NCI-H510A (cell line): ENCODE measurements around the gene LSP1.
"Not testable (repeated sequence)": the region's sequence is repeated elsewhere in the genome, so short reads cannot be mapped to it uniquely, and the experiment has no call there.

ENCODE experiments used
- DNase-seq: peaks from one replicate; lab custom pipeline; 2025; lab: John Stamatoyannopoulos, UW

LSP1 gene, protein sequence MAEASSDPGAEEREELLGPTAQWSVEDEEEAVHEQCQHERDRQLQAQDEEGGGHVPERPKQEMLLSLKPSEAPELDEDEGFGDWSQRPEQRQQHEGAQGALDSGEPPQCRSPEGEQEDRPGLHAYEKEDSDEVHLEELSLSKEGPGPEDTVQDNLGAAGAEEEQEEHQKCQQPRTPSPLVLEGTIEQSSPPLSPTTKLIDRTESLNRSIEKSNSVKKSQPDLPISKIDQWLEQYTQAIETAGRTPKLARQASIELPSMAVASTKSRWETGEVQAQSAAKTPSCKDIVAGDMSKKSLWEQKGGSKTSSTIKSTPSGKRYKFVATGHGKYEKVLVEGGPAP

DNA sequence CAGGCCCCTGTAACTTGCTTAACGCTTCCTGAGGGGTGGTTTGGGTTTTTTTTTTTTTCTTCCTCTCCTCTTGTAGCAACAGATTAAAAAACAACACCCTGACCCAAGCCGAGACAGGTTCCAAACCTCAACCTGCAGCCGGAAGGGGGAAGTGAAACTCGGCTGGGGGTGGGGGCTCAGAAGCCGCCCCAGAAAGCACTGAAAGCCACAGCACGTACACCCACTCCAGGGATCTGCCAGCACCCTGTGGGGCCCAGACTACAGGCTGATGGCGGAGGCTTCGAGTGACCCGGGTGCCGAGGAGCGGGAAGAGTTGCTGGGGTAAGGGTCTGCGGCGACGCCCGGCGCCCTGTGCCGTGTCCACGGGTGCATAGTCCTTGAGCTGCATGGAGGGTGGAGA lies at the start of gene LSP1:
Gene LSP1, plus strand, starts transcription at position 208 of the 400 bp plus-strand sequence. Its CDS starts 61 bp downstream, at position 269.
- DNase-seq = no peak

DNA sequence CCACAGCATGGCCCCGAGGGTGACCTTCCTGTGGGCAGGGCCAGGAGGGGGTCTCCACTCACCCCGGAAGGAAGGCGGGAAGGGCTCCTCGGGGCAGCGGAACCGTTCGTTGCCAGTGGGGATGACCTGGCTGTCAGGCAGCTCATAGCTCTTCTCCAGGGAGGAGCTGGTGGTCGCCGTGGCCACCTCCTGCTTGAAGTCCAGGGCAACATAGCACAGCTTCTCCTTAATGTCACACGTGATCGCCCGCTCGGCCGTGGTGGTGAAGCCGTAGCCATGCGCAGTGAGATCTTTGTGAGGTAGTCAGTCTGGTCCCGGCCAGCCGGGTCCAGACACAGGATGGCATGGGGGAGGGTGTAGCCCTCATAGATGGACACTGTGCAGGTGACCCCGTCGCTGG lies 49.6 kb upstream of the LSP1 start:
- DNase-seq = no peak

DNA sequence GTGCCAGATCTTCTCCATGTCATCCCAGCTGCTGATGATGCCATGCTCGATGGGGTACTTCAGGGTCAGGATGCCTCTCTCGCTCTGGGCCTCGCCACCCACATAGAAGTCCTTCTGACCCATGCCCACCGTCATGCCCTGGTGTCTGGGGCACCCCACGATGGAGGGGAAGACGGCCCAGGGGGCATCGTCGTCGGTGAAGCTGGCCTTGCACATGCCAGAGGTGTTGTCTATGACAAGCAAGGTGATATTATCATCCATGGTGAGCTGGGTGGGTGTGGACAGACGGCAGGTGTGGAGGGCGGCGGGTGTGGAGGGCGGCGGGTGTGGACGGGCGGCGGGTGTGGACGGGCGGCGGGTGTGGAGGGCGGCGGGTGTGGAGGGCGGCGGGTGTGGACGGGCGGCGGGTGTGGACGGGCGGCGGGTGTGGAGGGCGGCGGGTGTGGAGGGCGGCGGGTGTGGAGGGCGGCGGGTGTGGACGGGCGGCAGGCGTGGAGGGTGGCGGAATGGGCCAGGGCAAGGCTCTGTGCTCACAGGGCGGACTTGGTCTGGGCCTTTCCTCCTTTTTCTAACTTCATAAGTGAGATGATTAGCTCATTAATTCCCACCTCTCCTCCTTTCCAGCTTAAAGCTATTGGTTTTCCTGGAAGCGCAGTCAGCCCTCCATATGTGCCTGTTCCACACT lies 48.9 kb upstream of the LSP1 start:
- DNase-seq = not testable (repeated sequence)

DNA sequence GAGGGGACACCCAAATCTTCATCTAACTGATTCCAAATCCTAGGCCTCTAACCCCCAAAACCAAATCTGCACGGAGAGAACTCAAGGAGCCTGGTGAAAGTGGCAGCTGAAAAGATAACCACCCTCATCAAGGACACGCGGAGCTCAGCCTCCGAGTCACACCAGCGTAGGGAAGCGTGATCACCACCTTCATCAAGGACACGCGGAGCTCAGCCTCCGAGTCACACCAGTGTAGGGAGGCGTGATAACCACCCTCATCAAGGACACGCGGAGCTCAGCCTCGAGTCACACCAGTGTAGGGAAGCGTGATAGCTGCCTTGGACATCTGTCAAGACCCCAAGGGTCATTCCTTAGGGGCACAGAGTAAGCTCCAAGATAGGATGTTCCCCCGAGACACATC lies 47.4 kb upstream of the LSP1 start:
- no peak for DNase-seq

DNA sequence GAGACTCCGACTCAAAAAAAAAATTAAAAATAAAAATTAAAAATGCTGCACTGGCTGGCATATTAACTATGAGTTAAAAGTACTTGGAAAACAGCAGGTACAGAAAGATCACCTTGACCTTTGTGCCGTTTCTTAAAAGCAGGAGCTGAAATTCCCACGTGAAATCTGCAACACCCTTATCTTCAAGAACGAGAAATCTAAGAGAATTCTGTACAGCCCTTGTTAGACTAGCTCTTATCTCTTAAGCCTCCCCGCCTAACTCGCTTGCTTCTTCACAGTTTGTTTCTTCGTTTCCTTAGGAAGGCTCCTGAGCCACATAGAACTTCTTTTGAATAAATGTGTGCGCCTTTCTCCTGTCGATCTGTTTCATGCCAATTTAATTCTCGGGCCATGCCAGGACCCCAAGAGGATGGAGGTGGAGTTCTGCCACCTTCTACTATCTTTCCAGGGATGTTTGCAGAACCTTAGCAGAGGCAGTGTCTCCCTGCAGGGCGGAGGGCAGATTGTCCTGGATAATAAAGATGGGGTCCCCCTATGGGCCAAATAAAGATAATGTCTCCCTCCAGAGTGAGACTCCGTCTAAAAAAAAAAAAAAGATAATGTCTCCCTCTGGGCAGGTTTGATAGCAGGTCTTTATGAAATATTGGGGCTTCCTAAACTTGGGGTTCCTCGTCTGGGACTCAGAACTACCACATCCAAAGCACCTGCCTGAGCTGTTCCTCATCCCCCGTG lies 45.5 kb upstream of the LSP1 start:
- DNase-seq = no peak

DNA sequence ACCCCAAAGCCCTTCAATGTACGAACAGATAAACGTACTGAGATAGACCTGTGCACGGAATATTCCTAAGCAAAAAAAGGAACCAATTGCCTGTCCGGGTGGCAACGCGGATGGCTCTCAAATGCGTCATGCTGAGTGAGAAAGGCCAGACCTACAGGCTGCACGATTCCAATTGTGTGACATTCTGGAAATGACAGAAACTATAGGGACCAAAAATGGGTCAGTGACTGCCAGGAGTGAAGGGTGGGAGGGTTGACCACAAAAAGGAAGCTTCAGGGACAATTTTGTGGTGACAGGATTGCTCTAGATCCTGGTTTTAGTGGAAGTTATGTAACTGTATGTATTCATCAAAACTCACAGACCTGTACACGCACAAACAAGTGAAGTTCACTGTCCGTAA lies 42.1 kb upstream of the LSP1 start:
- DNase-seq = no peak

DNA sequence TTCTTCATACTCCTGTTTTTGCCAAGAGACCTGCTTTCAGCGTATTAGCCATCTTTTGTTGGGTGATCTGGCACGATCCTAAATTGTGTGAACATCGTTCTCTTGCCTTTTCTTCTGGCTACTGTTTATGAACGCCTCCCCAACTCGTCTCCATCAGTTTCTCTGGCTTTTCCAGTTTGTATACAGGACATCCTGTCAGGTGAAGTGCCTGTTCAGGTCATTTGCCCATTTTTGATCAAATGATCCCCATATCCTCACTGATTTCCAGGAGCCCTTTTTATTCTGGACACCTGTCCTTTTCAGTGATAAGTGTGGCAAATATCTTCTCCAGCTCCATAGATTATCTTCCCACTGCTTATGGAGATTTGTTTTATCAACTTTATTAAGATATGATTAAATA lies 40.6 kb upstream of the LSP1 start:
- DNase-seq = no peak

DNA sequence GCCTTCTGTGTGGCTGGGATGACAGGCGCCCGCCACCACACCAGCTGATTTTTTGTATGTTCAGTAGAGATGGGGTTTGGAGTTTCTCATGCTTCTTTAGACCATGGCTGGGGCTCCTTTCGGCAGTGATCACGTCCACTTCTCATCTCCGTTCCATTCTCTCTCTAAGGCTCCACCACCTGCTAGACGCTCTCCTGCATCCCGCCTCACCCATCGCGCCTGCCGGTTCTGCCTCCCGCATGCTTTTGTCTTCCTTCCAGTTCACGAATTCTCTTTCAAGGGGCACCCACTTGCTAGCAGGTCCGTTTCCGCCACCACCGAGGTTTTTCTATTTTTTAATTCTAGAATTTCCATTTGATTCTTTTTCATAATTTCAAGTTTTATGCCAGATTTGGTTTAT lies 40.1 kb upstream of the LSP1 start:
- no peak for DNase-seq

DNA sequence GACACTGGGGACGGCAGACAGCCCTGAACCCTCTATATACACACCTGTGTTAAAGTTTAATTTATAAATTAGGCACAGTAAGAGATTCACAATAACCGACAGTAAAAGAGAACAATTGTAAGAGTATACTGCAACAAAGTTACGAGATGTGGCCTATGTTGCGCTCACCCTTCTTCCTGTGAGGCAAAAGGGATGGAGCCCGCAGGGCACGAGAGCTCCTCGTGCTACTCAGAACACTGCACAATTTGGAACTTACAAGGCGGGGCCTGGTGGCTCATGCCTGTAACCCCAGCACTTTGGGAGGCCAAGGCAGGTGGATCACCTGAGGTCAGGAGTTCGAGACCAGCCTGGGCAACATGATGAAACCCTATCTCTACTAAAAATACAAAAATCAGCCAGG lies 39.5 kb upstream of the LSP1 start:
- not testable (repeated sequence) for DNase-seq

DNA sequence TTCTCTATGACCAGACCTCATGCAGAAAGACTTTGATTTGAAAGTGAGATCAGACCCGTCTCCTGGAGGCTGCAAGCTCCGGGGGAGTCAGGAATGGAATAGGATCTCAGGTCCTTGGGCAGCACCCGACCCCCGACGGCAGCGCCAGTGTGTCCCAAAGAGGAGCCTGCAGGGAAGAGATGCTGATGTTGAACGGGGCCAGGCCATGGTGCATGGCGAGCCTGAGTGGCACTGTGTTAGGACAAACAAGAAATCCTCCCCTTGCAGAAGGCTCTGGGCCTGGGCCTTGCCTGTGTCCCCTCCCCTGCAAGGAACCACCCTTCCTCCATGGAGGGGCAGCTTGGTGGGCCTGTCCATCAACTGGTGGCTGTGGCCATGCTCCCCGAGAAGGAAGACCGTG lies 38.2 kb upstream of the LSP1 start:
- no peak for DNase-seq

DNA sequence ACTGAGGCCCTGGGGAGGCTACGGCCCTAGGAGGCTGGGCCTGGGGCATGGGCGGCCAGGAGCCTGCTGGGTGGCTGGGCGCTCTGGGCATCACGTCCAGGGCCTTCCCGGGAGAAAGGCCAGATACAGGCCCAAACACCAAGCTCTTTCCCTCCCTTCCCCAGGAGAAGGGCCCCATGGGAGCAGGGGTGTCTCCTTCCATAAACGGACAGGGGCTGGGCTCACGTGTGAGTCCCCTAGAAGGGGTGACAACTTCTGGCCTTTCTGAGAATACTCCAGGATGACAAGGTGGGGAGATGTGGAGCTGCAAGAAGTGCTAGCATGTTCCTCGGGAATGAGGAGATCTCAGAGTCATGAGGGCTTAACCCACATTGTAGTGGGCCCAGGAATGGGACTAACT lies 37.6 kb upstream of the LSP1 start:
- DNase-seq = no peak

DNA sequence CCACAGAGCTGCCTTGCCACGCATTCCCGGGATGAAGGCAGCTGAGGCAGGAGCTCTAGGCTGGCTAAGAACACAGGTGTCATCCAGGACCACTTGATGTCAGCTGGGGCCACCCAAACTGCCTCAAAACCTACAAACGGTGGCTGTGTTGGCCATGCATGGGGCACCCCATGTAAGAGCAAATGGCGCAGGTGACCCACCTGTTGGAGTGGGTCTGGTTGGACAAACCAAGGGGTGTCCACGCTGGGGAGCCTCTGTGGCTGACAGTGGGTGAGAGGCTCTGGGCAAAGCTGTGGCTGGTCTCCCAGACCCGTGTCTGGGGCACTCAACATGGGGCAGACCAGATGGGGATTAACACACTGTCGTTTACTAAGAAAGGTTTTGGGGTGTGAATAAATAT lies 37.1 kb upstream of the LSP1 start:
- no peak for DNase-seq

DNA sequence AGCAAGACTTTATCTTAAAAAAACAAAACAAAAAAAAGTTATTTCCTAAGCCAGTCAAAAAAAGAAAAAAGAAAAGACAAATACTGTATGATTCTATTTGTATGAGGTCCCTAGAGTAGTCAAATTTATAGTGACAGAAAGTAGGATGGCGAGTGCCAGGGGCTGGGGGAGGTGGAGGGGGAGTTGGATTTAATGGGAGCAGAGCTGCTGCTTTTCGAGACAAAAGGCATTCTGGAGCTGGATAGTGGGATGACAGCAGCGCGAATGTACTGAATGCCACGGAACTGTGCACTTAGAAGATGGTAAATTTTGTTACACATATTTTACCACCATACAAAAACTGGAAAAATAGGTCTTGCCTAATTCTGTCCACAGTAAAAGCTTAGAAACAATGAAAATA lies 35.9 kb upstream of the LSP1 start:
- no peak for DNase-seq

DNA sequence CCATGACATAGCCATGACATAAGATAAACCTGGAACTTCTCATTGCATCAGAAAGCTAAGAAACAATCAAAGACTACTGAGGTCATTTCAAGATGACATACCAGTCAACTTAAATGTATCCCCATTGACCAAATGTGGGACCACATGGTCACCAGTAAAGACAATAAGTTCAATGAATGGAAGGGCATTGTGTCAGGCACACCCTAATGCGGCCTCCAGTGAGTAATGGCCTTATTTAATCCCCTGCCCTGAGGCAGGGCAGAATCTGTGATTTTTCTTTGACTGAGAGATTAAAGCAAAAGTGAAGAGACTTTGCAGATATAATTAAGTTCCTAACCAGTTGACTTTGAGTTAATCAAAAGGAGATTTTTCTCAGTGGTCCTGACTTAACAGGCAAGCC lies 35.4 kb upstream of the LSP1 start:
- no peak for DNase-seq

DNA sequence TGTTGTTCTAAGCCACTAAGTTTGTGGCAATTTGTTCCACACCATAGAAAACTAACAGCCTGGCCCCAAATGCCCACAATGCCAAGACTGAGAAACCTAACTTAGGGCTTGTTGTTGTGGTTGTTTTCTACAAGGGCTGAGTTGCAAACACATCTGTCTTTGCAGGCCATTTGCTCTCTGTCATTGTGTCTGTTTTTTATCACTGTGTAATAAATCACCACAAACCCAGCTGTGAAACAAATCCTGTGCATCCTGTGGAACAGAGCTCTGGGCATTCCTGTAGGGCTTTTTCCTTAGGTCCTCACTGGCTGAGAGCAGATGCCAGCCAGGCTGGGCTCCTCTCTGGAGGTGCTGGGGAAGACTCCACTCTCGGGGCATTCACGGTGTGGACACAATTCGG lies 33.8 kb upstream of the LSP1 start:
- DNase-seq = no peak

DNA sequence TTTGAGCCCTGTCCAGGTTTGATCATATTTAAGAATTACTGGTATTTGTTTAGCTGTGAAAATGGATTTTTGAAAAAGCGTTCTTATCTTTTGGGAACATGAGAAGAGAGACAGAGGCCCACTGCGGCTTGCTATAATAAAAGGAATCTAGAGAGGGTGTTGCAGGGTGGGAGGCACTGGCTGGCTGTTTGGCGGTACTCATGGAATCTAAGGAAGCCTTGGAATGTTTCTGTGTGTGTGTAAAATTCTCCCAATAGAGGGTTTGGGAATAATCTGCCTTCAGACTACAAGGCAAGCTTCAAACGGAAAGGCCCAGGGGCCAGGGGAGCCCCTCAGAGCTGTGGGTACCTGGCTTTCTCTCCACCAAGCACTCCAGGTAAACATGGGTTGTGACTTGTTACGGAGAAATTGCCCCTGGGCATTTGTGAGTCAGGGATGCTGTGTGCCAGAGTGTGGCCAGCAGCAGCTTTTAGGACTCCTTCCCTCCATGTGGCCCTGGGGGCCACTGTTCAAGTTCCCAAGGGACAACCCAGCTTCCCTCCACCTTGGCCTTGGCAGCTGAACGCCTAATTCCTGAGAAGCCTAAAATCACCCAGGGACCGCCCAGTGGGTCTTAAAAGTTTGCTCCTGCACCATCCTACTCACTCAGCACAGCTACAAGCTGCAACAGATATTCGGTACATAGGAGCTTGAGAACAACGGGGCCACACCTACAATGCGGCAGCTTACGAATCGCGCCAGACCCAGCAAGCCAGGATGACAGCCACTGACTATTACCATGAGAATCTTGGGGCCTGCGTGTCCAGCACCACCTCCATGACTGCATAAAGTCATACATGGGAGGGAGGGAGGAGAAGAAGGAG lies 32.2 kb upstream of the LSP1 start:
- no peak for DNase-seq

DNA sequence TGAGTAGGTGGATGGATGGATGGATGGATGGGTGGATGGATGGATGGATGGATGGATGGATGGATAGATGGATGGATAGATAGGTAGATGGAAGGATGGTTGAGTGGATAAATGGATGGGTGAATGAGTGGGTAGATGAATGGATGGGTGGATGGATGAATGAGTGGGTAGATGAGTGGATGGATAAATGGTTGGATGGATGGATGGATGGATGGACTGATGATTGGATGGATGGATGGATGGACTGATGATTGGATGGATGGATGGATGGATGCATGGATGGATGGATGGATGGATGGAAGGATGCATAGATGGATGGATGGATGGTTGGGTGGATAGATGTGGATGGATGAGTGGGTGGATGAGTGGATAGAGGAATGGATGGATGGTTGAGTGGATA lies 31.3 kb upstream of the LSP1 start:
- no peak for DNase-seq

DNA sequence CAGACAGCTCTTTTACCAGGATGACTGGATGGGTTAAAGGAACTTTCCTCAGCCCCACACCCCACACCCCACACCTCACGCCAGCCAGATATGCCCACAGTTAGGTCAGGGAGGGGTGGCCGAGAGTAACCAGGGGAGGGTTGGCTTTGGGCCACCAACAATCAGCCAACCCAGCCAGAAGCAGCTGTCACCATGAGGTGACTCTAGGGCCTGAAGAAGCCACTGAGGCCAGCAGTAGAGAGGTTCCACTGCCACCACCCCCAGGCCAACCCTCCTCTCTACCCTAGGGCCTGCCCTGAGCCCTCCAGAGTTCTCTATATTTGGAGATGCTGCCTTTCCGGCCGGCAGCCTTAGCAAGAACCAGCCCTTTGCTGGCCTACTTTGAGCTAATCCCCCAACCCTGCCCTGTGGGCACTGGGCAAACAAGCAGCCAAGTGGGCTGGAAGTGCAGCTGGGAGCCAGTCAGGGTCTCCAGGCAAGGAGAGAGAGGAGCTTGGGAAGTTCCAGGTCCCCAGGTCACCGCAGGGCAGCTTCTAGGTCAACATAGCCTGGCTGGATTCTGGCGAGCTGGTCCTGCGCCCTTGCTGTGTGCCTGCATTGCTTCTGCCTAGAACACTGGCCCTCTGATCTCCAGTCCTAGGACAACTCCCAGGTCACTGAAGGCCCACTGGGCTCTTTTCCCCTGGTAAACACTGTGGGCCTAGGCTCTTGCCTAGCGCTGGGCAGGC lies 30.1 kb upstream of the LSP1 start:
- no peak for DNase-seq

DNA sequence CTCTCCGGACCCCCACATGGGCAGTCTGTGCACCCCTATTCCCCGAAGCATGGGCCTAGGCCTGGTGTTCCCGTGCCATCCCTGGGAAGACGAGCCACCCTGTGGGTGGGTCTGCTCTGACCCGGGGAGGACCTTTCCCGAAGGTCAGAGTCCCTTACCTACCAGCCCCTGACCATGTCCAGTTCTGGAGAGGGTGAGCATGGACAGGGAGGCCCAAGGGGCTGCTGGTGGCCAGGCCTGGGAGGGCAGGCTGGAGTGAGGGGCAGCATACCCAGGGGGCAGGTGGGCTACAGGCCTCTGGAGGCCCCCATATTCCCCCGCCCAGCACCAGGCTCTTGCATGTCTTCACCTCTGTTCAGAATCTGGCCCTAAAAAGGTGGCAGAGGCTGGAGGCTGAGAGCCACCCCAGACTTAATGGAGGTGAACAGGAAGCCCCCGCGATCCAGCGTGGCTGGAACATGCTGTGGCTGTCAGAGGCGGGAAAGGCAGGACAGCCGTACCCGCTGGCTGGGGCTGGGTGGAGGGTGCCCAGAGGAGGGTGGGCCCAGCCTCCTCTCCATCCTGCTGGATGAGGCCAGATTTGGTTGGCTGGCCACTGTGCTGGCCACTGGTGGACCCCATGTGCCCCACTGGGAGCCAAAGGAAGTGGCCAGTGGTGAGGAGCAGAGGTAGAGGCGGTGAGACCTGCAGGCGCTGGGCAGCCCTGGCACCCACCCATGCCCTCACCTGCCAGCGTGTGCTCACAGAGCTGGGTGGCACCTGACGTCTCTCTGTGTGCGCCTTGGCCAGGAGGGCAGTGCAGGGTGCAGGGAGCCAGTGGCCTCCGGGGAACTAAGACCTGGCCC lies 29.3 kb upstream of the LSP1 start:
- DNase-seq = no peak

DNA sequence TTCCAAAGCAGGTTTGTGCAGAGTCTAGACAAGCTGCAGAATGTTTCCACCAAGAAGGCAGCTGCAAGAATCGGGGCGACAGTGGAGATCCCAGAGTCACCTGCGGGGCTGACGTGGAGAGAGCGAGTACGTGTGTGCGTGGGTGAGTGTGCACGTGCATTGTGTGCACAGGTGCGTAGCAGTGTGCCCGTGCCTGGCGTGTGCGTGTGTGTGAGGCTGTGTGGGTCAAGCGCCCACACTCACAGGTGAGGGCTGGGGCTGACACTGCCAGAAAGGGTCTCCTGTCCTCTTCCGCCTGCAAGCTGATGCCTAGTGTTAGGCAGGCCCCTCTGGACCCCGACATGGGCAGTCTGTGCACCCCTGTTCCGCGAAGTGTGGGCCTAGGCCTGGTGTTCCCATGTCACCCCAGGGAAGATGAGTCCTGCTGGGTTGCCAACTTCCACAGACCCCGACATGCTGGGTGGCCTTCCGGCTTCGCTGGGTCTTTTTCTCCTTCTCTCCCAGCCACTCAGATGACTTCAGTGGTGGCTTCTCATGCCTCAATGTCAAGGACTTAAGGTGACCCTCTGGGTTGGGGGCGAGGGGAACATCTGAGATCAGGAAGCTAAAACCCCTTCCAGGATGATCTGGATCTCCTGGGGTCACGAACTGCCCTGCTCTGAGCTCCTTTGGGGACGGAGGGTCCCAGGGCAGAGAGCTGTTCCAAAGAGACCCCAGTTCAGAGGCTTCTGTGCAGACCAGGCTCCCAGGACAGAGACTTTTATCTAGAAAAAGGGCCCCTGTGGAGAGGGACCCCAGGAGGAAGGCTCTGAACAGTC lies 28.5 kb upstream of the LSP1 start:
- no peak for DNase-seq
